Activated CD4-positive, alpha-beta T cell treated with anti-CD3 and anti-CD28 coated beads for 1 hour (primary cell): Measurements from ENCODE around the gene ERP29.
"Not testable (repeated sequence)": the region's sequence is repeated elsewhere in the genome, so short reads cannot be mapped to it uniquely, and the experiment has no call there.

Experiments used
- DNase-seq: peaks from one replicate; pipeline ENCODE4 v3.0.0-alpha.2; 2020

The ERP29 gene

GRCh38 chr12:112004041-112004440 lies 9.2 kb upstream of the ERP29 start:
- no peak for DNase-seq

GRCh38 chr12:112005419-112006395 lies 7.5 kb upstream of the ERP29 start:
- DNase-seq: no peak

DNA sequence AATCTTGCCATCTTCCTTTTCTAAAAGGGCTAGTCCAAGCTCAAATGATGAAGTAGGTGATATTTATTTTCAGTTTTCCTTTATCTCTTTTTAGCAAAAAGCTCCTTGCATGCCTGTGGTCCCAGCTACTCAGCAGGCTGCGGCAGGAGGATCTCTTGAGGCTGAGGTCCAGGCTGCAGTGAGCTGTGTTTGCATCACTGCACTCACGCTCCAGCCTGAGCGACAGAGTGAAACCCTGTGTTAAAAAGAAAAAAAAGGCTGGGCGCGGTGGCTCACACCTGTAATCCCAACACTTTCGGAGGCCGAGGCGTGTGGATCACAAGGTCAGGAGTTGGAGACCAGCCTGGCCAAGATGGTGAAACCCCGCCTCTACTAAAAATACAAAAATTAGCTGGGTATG lies 5.3 kb upstream of the ERP29 start:
- DNase-seq: no peak

- no peak for DNase-seq
Measured at GRCh38 chr12:112008918-112009317, 4.3 kb upstream of the ERP29 start.

DNA sequence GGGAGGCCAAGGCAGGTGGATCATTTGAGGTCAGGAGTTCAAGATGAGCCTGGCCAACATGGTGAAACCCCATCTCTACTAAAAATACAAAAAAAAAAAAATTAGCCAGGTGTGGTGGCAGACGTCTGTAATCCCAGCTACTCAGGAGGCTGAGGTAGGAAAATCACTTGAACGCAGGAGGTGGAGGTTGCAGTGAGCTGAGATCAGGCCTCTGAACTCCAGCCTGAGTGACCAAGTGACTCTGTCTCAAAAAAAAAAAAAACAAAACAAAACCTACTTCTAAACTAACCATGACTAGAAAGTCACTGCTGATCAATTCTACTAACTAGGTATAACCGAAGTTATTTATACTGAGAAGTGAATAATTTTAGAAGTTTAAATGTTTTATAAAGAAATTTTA lies 3.6 kb upstream of the ERP29 start:
- DNase-seq: not testable (repeated sequence)

- DNase-seq: no peak
Measured at GRCh38 chr12:112010415-112011344, 2.5 kb upstream of the ERP29 start.

- DNase-seq: no peak
Measured at GRCh38 chr12:112011685-112012084, 1.5 kb upstream of the ERP29 start.

DNA sequence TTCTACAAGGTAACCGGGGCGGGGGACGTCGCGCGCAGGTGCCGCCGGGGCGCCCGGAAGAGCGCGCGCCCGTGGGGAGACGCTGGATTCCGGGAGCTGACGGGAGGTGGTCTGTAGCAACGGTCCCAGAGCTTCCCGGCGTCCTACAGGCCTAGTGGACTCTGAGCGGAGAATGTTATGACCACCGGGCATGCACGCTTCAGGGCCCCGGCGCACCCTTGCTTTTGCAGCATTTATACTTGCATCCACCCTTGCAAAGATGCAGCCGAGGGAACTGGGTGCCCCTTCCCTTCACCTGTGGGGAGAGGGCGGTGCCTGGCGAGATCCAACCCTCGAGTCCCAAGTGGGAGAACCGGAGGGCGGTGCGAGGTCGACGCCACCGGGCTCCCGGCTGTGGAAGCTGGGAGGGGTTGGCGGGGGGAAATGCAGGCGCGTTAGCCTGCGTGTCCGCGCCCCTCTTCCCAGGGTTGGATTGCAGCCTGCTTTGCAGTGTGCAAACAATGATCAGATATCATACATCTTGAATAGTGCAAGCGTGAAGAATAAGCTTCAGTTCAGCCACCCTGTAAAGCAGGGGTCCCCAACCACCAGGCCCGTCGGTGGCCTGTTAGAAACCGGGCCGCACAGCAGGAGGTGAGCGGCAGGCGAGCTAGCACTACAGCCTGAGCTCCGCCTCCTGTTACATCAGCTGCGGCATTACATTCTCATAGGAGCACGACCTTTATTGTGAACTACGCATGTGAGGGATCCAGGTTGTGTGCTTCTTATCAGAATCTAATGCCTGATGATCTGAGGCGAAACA lies 576 bp downstream of the ERP29 start:
- peak; percentile 55 for DNase-seq

GRCh38 chr12:112015938-112016337 lies 2.7 kb downstream of the ERP29 start:
- no peak for DNase-seq

- no peak for DNase-seq
Measured at GRCh38 chr12:112017041-112017440, 3.8 kb downstream of the ERP29 start.

- no peak for DNase-seq
Measured at GRCh38 chr12:112018571-112019237, 5.5 kb downstream of the ERP29 start.

- no peak for DNase-seq
Measured at GRCh38 chr12:112020947-112021457, 7.8 kb downstream of the ERP29 start.

- DNase-seq: no peak
Measured at GRCh38 chr12:112022241-112023016, 9.2 kb downstream of the ERP29 start.

GRCh38 chr12:112023759-112024396 lies 10.7 kb downstream of the ERP29 start:
- DNase-seq: no peak

GRCh38 chr12:112025808-112026375 lies 12.7 kb downstream of the ERP29 start:
- DNase-seq: no peak

DNA sequence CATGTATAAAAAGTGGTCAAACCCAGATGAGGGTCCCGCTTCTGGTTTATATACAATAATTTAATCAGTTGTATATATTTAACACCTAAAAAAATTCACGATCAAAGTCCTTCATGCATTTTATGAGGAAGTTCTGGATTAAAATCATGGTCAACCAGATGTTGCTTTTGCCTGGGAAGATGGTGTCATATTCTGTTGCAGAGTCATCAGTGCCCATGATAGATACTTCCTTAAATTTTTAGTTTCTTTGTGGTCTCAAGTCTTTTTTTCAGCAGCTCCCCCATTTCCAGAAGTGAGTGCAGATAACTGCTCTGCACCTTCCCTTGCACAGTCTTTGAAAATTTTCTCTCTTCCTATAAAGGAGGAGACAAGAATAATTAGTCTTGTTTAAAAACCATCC lies 16.1 kb downstream of the ERP29 start:
- no peak for DNase-seq

- DNase-seq: no peak
Measured at GRCh38 chr12:112031472-112031871, 18.2 kb downstream of the ERP29 start.

DNA sequence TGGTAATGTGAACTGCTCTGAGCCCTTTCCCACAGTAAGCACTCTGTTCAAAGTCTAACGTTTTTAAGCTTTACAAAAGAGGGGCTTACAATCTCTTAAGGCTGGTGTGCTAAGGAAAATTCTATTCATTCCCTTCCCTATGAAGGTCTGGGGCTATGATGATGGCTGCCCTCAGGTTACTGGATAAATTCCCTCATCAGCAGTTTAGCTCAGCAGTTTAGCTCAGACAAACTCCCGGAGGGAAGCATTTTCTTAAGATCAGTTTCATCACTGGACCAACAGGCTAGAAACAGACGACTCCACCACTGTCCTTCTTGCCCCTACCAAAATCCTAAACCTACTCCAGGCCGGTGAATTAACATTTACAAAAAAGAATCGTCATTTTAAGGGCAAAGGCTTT lies 19.1 kb downstream of the ERP29 start:
- DNase-seq: no peak

DNA sequence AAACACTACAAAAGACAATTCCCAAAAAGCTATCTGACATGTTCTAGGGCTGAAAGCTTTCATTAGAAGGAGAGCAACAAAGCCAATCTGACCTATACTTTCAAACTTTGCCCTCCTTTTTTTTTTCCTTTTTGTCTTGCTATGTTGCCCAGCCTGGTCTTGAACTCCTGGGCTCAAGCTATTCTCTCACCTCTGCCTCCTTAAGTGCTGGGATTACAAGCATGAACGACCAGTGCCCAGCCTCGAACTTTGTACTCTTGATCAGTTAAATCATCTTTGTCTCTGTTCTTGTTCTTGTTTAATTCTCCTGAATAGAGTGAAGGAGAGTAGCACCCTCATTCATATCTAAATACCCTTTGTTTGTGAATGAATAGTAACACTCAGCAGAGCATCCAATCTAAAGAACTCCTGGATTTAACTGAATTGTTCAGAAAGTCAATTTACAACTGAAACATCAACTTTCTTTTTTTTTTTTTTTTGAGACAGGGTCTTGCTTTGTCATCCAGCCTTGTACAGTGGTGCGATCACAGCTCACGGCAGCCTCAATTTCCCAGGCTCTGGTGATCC lies 22.1 kb downstream of the ERP29 start:
- no peak for DNase-seq

GRCh38 chr12:112036614-112037013 lies 23.4 kb downstream of the ERP29 start:
- not testable (repeated sequence) for DNase-seq
